Measurements from ENCODE around the gene SUMO3. TPM values are rescaled to one million over a fixed set of nuclear protein-coding genes. Genes with fewer than 3 reads are reported as not detected.

SUMO3 gene
- total and polyA plus RNA-seq, 2 of the 4 experiments (the other 2 are of a cell fraction) = 64.9 to 101 TPM

- dilution Hi-C loops (cut with HindIII; ENCODE audit: low sequenced_read_pairs, unreplicated experiment) = no loop called here
- Histone ChIP-seq H3K23ac (ENCODE audit: low read depth, low read length) (no peak overlapping the region), H3K27ac (ENCODE audit: insufficient read depth, low read length) (no peak overlapping the region), H3K79me1 (ENCODE audit: low read depth in 1 of 2, low read length in 2 of 2) (peaks cover 51 to 86% of the 10 kb centered on the region in 2 experiments), H3K27me3 (ENCODE audit: control insufficient read depth, insufficient read depth, low read length) (no peaks in the 10 kb centered on the region), H3K36me3 (ENCODE audit: control insufficient read depth, insufficient read depth, low read length) (peaks cover 67% of the 10 kb centered on the region), H3K4me2 (ENCODE audit: low read depth, low read length) (no peak overlapping the region), H3K4me1 (ENCODE audit: control insufficient read depth, insufficient read depth, low read length) (no peaks in the 10 kb centered on the region), H2AFZ (replicated peaks; ENCODE audit: low read length, poor library complexity) (no peak overlapping the region), H2AK9ac (replicated peaks; ENCODE audit: low read depth, low read length, poor library complexity) (no peak overlapping the region), H4K5ac (ENCODE audit: low read depth, low read length) (no peak overlapping the region), H3K14ac (replicated peaks; ENCODE audit: low read depth, low read length) (no peak overlapping the region), H3K4ac (ENCODE audit: low read depth, low read length) (no peak overlapping the region), H2AK5ac (ENCODE audit: low read depth, low read length) (no peak overlapping the region), H2BK5ac (ENCODE audit: low read depth, low read length, poor library complexity, severe bottlenecking) (no peak overlapping the region), H3K4me3 (ENCODE audit: insufficient read depth, low read depth, low read length) (no peak overlapping the region), H3K9me1 (ENCODE audit: insufficient read depth, low read length) (peaks cover 18% of the 10 kb centered on the region), H2BK120ac (ENCODE audit: low read depth, low read length) (no peak overlapping the region), H4K20me1 (ENCODE audit: insufficient read depth, low read length) (peaks cover 87% of the 10 kb centered on the region), H4K91ac (ENCODE audit: insufficient read depth, low read depth, low read length) (no peak overlapping the region), H3K9me3 (ENCODE audit: control insufficient read depth, insufficient read depth, low read length) (no peaks in the 10 kb centered on the region), H2BK20ac (ENCODE audit: low read depth, low read length) (no peak overlapping the region), H4K8ac (ENCODE audit: low read depth in 2 of 2, low read length in 2 of 2) (no peak overlapping the region), H3K56ac (ENCODE audit: extremely low read depth, insufficient read depth, low read length) (no peak overlapping the region), H2BK15ac (ENCODE audit: low read depth, low read length) (no peak overlapping the region), H3K18ac (ENCODE audit: low read depth, low read length) (no peak overlapping the region), H3K9ac (ENCODE audit: low read depth, low read length) (no peak overlapping the region)
- WGBS, 2 experiments (ENCODE audit: extremely low coverage in 2 of 2, insufficient read length in 1 of 2) = no CpG with 5 or more reads among the region's 15 CpGs
- in situ Hi-C loops (cut with MboI; ENCODE audit: low sequenced_read_pairs) = no loop called here
- BruUV-seq (replicated peaks) = no TSS peak
- ATAC-seq (ENCODE audit: low read depth) (no peak), DNase-seq (no peak)
- intact Hi-C loops (cut with micrococcal nuclease) = no loop called here
- CTCF ChIA-PET = no interaction called here
- TF ChIP-seq MAZ (IDR thresholded peaks at IDR 0.05; ENCODE audit: borderline replicate concordance, low read depth, low read length) (no peak), SMC3 (IDR thresholded peaks at IDR 0.05; ENCODE audit: low read depth, low read length) (no peak), BHLHE40 (IDR thresholded peaks at IDR 0.05; ENCODE audit: low read depth, low read length) (no peak), RCOR1 (IDR thresholded peaks at IDR 0.05; ENCODE audit: insufficient replicate concordance, low read length) (no peak), NFE2L2 (IDR thresholded peaks at IDR 0.05; ENCODE audit: low read depth, low read length) (no peak), POLR2A (IDR thresholded peaks at IDR 0.05; ENCODE audit: low read depth, low read length) (no peak), FOS (IDR thresholded peaks at IDR 0.05; ENCODE audit: low read depth, low read length) (no peak), CTCF (conservative IDR thresholded peaks at IDR 0.05; ENCODE audit: low read depth, low read length) (no peak), RFX5 (IDR thresholded peaks at IDR 0.05; ENCODE audit: low read depth, low read length) (no peak), RAD21 (IDR thresholded peaks at IDR 0.05; ENCODE audit: low read length) (no peak), MXI1 (IDR thresholded peaks at IDR 0.05; ENCODE audit: borderline replicate concordance, low read depth, low read length) (no peak), ELK1 (IDR thresholded peaks at IDR 0.05; ENCODE audit: borderline replicate concordance, low read depth, low read length) (no peak), USF2 (IDR thresholded peaks at IDR 0.05; ENCODE audit: low read depth, low read length) (no peak)
- POLR2A ChIA-PET (ENCODE audit: unreplicated experiment) = no interaction called here
These were observed 40.4 kb upstream of the SUMO3 start for GRCh38 chr21:44858291-44858690.

Measured in IMR-90 (cell line).